ENCODE results near the gene SLC38A11. TPM values are rescaled to one million over a fixed set of nuclear protein-coding genes. Genes with fewer than 3 reads are reported as not detected.
"Not testable (repeated sequence)": the region's sequence is repeated elsewhere in the genome, so short reads cannot be mapped to it uniquely, and the experiment has no call there.

SLC38A11 gene
- total and polyA plus RNA-seq, 2 donors (not counting 1 experiment from before 2014, with no cell fraction given): 0.50 to 1.1 TPM

GRCh38 chr2:164868563-164869419 is 86.5 kb downstream of the SLC38A11 start:
- no peaks in the 10 kb centered on the region for H4K20me1 ChIP-seq (ENCODE audit: control insufficient read depth, extremely low read depth, insufficient read depth, low read length)
- no peaks in the 10 kb centered on the region for H3K79me2 ChIP-seq (ENCODE audit: control insufficient read depth, insufficient read depth, low read length)
- no peak for DNase-seq (ENCODE audit: low read depth in 2 of 2)
- H3K9me3 ChIP-seq (ENCODE audit: control insufficient read depth, insufficient read depth, low read depth, low read length): no peaks in the 10 kb centered on the region
- no peak overlapping the region for H3K4me3 ChIP-seq (replicated peaks in 1 of 4; ENCODE audit: control extremely low read depth in 1 of 4, insufficient read depth in 1 of 4, low read depth in 3 of 4, low read length in 4 of 4)
- no peak overlapping the region for H2AFZ ChIP-seq (ENCODE audit: low read length)
- TF ChIP-seq CTCF (conservative IDR thresholded peaks at IDR 0.05 in 1 of 2, IDR thresholded peaks at IDR 0.05 in 1 of 2; ENCODE audit: low read depth in 1 of 2, low read length in 2 of 2) (no peak), EZH2 (IDR thresholded peaks at IDR 0.05; ENCODE audit: low read length, missing control alignments) (no peak)
- H3K4me1 ChIP-seq (ENCODE audit: control insufficient read depth, extremely low read depth, insufficient read depth, low read length): no peaks in the 10 kb centered on the region
- H3K36me3 ChIP-seq (ENCODE audit: control insufficient read depth, insufficient read depth, low read length): no peaks in the 10 kb centered on the region
- H3K4me2 ChIP-seq (ENCODE audit: extremely low read depth, insufficient read depth, low read length): no peak overlapping the region
- H3K9ac ChIP-seq (ENCODE audit: insufficient read depth, low read length): no peak overlapping the region
- H3K27ac ChIP-seq (ENCODE audit: insufficient read depth, low read length): no peak overlapping the region
- H3K27me3 ChIP-seq (ENCODE audit: control insufficient read depth, insufficient read depth, low read length): peaks cover 2% of the 10 kb centered on the region

GRCh38 chr2:164867779-164868397 is 87.4 kb downstream of the SLC38A11 start:
- Histone ChIP-seq H3K9ac (ENCODE audit: insufficient read depth, low read length) (no peak overlapping the region), H2AFZ (ENCODE audit: low read length) (no peak overlapping the region), H3K9me3 (ENCODE audit: control insufficient read depth, insufficient read depth, low read depth, low read length) (no peaks in the 10 kb centered on the region), H3K4me3 (replicated peaks in 1 of 4; ENCODE audit: control extremely low read depth in 1 of 4, insufficient read depth in 1 of 4, low read depth in 3 of 4, low read length in 4 of 4) (no peak overlapping the region), H3K4me1 (ENCODE audit: control insufficient read depth, extremely low read depth, insufficient read depth, low read length) (no peaks in the 10 kb centered on the region), H3K27me3 (ENCODE audit: control insufficient read depth, insufficient read depth, low read length) (peaks cover 2% of the 10 kb centered on the region), H4K20me1 (ENCODE audit: control insufficient read depth, extremely low read depth, insufficient read depth, low read length) (no peaks in the 10 kb centered on the region), H3K79me2 (ENCODE audit: control insufficient read depth, insufficient read depth, low read length) (no peaks in the 10 kb centered on the region), H3K4me2 (ENCODE audit: extremely low read depth, insufficient read depth, low read length) (no peak overlapping the region), H3K36me3 (ENCODE audit: control insufficient read depth, insufficient read depth, low read length) (no peaks in the 10 kb centered on the region), H3K27ac (ENCODE audit: insufficient read depth, low read length) (no peak overlapping the region)
- DNase-seq (ENCODE audit: low read depth in 2 of 2): no peak
- TF ChIP-seq CTCF (conservative IDR thresholded peaks at IDR 0.05 in 1 of 2, IDR thresholded peaks at IDR 0.05 in 1 of 2; ENCODE audit: low read depth in 1 of 2, low read length in 2 of 2) (no peak), EZH2 (IDR thresholded peaks at IDR 0.05; ENCODE audit: low read length, missing control alignments) (no peak)

- H3K27me3 ChIP-seq (ENCODE audit: control insufficient read depth, insufficient read depth, low read length); H3K4me1 ChIP-seq (ENCODE audit: control insufficient read depth, extremely low read depth, insufficient read depth, low read length); DNase-seq (ENCODE audit: low read depth in 2 of 2); H3K36me3 ChIP-seq (ENCODE audit: control insufficient read depth, insufficient read depth, low read length); H3K27ac ChIP-seq (ENCODE audit: insufficient read depth, low read length); H3K9me3 ChIP-seq (ENCODE audit: control insufficient read depth, insufficient read depth, low read depth, low read length); H4K20me1 ChIP-seq (ENCODE audit: control insufficient read depth, extremely low read depth, insufficient read depth, low read length); H3K9ac ChIP-seq (ENCODE audit: insufficient read depth, low read length); H3K4me2 ChIP-seq (ENCODE audit: extremely low read depth, insufficient read depth, low read length); H2AFZ ChIP-seq (ENCODE audit: low read length); H3K79me2 ChIP-seq (ENCODE audit: control insufficient read depth, insufficient read depth, low read length); H3K4me3 ChIP-seq (replicated peaks in 1 of 4; ENCODE audit: control extremely low read depth in 1 of 4, insufficient read depth in 1 of 4, low read depth in 3 of 4, low read length in 4 of 4): not testable (repeated sequence)
Observed at GRCh38 chr2:164866381-164866780, 88.9 kb downstream of the SLC38A11 start.

Data from fibroblast of lung (primary cell).